HepG2 (cell line): ENCODE measurements around the gene AGAP3. TPM values are rescaled to one million over a fixed set of nuclear protein-coding genes. Genes with fewer than 3 reads are reported as not detected.

Source experiments
- CEBPG ChIP-seq: IDR thresholded peaks from 2 replicates; pipeline ENCODE4 v1.6.1; 2016
- CENPX ChIP-seq: sonication (generic); formaldehyde crosslinking; IDR thresholded peaks from 2 replicates; pipeline ENCODE4 v1.9.0; 2021; ENCODE audit warnings: mild to moderate bottlenecking, missing genetic modification reagents, moderate library complexity
- CSRNP1 ChIP-seq: sonication (generic); formaldehyde crosslinking; IDR thresholded peaks from 2 replicates; pipeline ENCODE4 v1.8.1; 2023; ENCODE audit warnings: mild to moderate bottlenecking, missing genetic modification reagents
- DMTF1 ChIP-seq: sonication (generic); formaldehyde crosslinking; IDR thresholded peaks from 2 replicates; pipeline ENCODE4 v1.4.0; 2020; ENCODE audit warnings: mild to moderate bottlenecking, missing genetic modification reagents
- EHMT2 ChIP-seq: fragments of 200-600 bp; sonication (generic); IDR thresholded peaks from 2 replicates; pipeline ENCODE4 v1.7.0; 2017; ENCODE audit warnings: antibody characterized with exemption, low read depth, low read length, borderline replicate concordance
- FOXK1 ChIP-seq: sonication (generic); formaldehyde crosslinking; IDR thresholded peaks from 2 replicates; pipeline ENCODE4 v1.4.0; 2020; ENCODE audit warnings: low read depth, missing genetic modification reagents, borderline replicate concordance
- FOXP1 ChIP-seq, 2 experiments: fragments of 450-650 bp in 1 of 2; IDR thresholded peaks; 2 replicates each; pipeline ENCODE4 v1.6.1; 2017 to 2018; ENCODE audit warnings: antibody characterized with exemption in 1 of 2
- JUN ChIP-seq: sonication (generic); formaldehyde crosslinking; IDR thresholded peaks from 2 replicates; pipeline ENCODE4 v1.4.0; 2020; ENCODE audit warnings: mild to moderate bottlenecking, missing genetic modification reagents
- MAZ ChIP-seq, 2 experiments: sonication (generic) in 1 of 2; formaldehyde crosslinking in 1 of 2; IDR thresholded peaks; 2 replicates each; pipeline versions ENCODE4 v1.5.0 to v1.6.1; 2012 to 2020; ENCODE audit warnings: low read depth in 2 of 2, mild to moderate bottlenecking in 2 of 2, borderline replicate concordance in 1 of 2, improper control_type of control experiment in 1 of 2, low read length in 1 of 2, missing genetic modification reagents in 1 of 2, moderate library complexity in 1 of 2
- PHF8 ChIP-seq: sonication (generic); formaldehyde crosslinking; IDR thresholded peaks from 2 replicates; pipeline ENCODE4 v1.5.0; 2020; ENCODE audit warnings: missing genetic modification reagents
- SMAD3 ChIP-seq: sonication (generic); formaldehyde crosslinking; IDR thresholded peaks from 2 replicates; pipeline ENCODE4 v1.4.0; 2020; ENCODE audit warnings: missing genetic modification reagents
- STAG1 ChIP-seq: sonication (generic); formaldehyde crosslinking; IDR thresholded peaks from 2 replicates; pipeline ENCODE4 v1.4.0; 2020; ENCODE audit warnings: missing genetic modification reagents
- TAF1 ChIP-seq: sonication (generic); formaldehyde crosslinking; IDR thresholded peaks from 2 replicates; pipeline ENCODE4 v1.4.0; 2020; ENCODE audit warnings: missing genetic modification reagents
- ZNF12 ChIP-seq: sonication (generic); formaldehyde crosslinking; IDR thresholded peaks from 2 replicates; pipeline ENCODE4 v1.5.0; 2020; ENCODE audit warnings: missing genetic modification reagents
- ZNF549 ChIP-seq: sonication (generic); formaldehyde crosslinking; IDR thresholded peaks from 2 replicates; pipeline ENCODE4 v1.5.0; 2020; ENCODE audit warnings: missing genetic modification reagents
- ZNF616 ChIP-seq: sonication (generic); formaldehyde crosslinking; IDR thresholded peaks from 2 replicates; pipeline ENCODE4 v1.5.0; 2020; ENCODE audit warnings: low read depth, mild to moderate bottlenecking, missing genetic modification reagents
- ZSCAN5A ChIP-seq: sonication (generic); formaldehyde crosslinking; IDR thresholded peaks from 2 replicates; pipeline ENCODE4 v1.8.0; 2022; ENCODE audit warnings: mild to moderate bottlenecking, missing genetic modification reagents, borderline replicate concordance
- polyA plus RNA-seq, 8 experiments: library from polyadenylated mRNA; depleted of rRNA in 3 of 8; stranded (reverse) in 7 of 8; unstranded in 1 of 8; fragments of >200 nt; fragmentation: Illumina TruSeq in 4 of 8; extraction: Trizol in 4 of 8; gene quantifications; 2 replicates each; pipeline versions ENCODE4 v1.2.1 to v1.2.3, GENCODE V29; 2011 to 2016; ENCODE audit warnings: low read depth in 4 of 8, missing spikeins in 1 of 8, mixed read lengths in 1 of 8; ENCODE audit not compliant: insufficient read depth in 1 of 8
- total RNA-seq, 5 experiments: library from RNA; depleted of rRNA; stranded (reverse); fragments of >200 nt; fragmentation: Illumina TruSeq; extraction: Trizol; gene quantifications; 2 replicates each; pipeline ENCODE4 v1.2.3, GENCODE V29; 2016; ENCODE audit warnings: low read depth in 1 of 5
- TF ChIP-seq, protein P1 (sequence below): sonication (generic); formaldehyde crosslinking; IDR thresholded peaks from 2 replicates; pipeline ENCODE4 v1.4.0; 2020; ENCODE audit warnings: missing genetic modification reagents, mild to moderate bottlenecking, borderline replicate concordance
- TF ChIP-seq, protein P2 (sequence below): IDR thresholded peaks from 2 replicates; pipeline ENCODE4 v1.6.1; 2016; ENCODE audit warnings: missing compliant biosample characterization, missing genetic modification reagents, borderline replicate concordance

The AGAP3 gene
- total and polyA plus RNA-seq, 2 of the 13 experiments (the other 11 are each of a cell fraction or from before 2014, with no cell fraction given): 31.3 to 61.4 TPM

DNA sequence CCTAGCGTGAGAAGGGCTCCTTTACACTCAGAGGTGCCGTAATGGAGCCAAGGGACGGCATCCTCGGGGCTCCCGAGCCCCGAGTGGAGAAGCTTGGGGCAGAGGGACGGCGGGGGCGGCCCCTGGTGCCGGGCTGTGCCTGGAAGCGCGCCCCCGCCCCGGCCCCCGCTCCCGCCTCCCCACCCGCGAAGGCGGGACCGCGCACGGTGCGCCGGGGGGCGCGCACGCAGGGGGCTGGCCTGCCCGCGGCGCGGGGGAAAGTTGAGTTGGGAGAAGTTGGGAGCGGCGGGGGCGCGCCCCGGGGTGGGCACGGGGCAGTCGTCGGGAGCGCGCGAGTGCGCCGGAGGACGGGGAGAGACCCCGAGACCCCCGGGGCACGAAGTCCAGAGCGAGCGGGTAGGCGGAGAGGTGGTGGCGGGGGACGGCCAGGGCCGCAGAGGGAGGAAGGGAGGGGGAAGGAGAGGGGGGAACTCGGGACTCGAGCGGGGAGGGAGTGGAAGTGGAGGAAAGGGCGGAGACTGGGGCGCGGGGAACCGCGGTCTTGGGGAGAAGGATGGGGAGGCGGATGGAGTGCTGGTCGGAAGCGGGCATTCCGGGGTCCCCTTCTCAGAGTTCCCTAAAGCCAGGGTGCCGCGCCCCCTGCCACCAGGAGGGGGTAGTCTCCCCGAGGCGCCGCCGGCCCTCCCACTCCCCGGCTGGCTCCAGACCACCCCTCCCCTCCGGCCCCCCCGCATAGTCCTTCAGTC, 26.7 kb upstream of the AGAP3 start, which contains the start of gene SLC4A2 (continued):
- TF ChIP-seq CSRNP1 (CRISPR knock-in tag) (0 out of 2 replicates have a peak, but pooled peaks have one; percentile 63), PHF8 (CRISPR knock-in tag) (peak; percentile 63), CENPX (CRISPR knock-in tag) (no peak), ZSCAN5A (no peak), ZNF12 (no peak), ZNF616 (CRISPR knock-in tag) (no peak), DMTF1 (CRISPR knock-in tag) (no peak), ZNF549 (CRISPR knock-in tag) (no peak), JUN (CRISPR knock-in tag) (no peak), SMAD3 (CRISPR knock-in tag) (no peak), FOXP1 (IDR thresholded peaks at IDR 0.05) (no peak), FOXP1 (CRISPR knock-in tag; IDR thresholded peaks at IDR 0.05) (no peak), STAG1 (CRISPR knock-in tag) (no peak), CEBPG (no peak), FOXK1 (CRISPR knock-in tag) (no peak), TAF1 (CRISPR knock-in tag) (peak; percentile 32; the same call in 1 of the 2 replicates), EHMT2 (no peak), MAZ (IDR thresholded peaks at IDR 0.05; ENCODE audit: borderline replicate concordance, low read depth, low read length) (peak; percentile 90; the same call in 1 of the 2 replicates), MAZ (CRISPR knock-in tag; IDR thresholded peaks at IDR 0.05; ENCODE audit: low read depth) (peak; percentile 94)
- TF ChIP-seq, protein P1, sequence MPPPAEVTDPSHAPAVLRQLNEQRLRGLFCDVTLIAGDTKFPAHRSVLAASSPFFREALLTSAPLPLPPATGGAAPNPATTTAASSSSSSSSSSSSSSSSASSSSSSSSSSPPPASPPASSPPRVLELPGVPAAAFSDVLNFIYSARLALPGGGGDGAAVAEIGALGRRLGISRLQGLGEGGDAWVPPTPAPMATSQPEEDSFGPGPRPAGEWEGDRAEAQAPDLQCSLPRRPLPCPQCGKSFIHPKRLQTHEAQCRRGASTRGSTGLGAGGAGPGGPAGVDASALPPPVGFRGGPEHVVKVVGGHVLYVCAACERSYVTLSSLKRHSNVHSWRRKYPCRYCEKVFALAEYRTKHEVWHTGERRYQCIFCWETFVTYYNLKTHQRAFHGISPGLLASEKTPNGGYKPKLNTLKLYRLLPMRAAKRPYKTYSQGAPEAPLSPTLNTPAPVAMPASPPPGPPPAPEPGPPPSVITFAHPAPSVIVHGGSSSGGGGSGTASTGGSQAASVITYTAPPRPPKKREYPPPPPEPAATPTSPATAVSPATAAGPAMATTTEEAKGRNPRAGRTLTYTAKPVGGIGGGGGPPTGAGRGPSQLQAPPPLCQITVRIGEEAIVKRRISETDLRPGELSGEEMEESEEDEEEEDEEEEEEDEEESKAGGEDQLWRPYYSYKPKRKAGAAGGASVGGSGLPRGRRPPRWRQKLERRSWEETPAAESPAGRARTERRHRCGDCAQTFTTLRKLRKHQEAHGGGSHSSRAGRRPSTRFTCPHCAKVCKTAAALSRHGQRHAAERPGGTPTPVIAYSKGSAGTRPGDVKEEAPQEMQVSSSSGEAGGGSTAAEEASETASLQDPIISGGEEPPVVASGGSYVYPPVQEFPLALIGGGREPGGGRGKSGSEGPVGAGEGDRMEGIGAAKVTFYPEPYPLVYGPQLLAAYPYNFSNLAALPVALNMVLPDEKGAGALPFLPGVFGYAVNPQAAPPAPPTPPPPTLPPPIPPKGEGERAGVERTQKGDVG: no peak
- TF ChIP-seq, protein P2, sequence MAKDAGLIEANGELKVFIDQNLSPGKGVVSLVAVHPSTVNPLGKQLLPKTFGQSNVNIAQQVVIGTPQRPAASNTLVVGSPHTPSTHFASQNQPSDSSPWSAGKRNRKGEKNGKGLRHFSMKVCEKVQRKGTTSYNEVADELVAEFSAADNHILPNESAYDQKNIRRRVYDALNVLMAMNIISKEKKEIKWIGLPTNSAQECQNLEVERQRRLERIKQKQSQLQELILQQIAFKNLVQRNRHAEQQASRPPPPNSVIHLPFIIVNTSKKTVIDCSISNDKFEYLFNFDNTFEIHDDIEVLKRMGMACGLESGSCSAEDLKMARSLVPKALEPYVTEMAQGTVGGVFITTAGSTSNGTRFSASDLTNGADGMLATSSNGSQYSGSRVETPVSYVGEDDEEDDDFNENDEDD (CRISPR knock-in tag): peak; percentile 37; the same call in 1 of the 2 replicates
